OCI-LY1 (cell line): ENCODE results near the gene ANP32E.

Experiments used
- H2AFZ ChIP-seq: fragments of 200-600 bp; sonication (generic), shearing (Covaris generic); 2 replicates; pipeline ENCODE4 v1.6.0; 2014; ENCODE audit warnings: antibody characterized with exemption, mild to moderate bottlenecking, low read length
- H3F3A ChIP-seq: fragments of 200-600 bp; sonication (generic), shearing (Covaris generic); 2 replicates; pipeline ENCODE4 v1.6.0; 2014; ENCODE audit warnings: mild to moderate bottlenecking, antibody characterized with exemption, low read length, moderate library complexity; ENCODE audit not compliant: insufficient read depth
- H3K27ac ChIP-seq: fragments of 200-600 bp; sonication (generic); 2 replicates; pipeline ENCODE4 v1.5.1; 2014; ENCODE audit warnings: low read length, mixed run types, mild to moderate bottlenecking, low read depth; ENCODE audit not compliant: poor library complexity, severe bottlenecking
- H3K27me3 ChIP-seq: fragments of 200-600 bp; sonication (generic); 2 replicates; pipeline ENCODE4 v1.6.0; 2014; ENCODE audit warnings: antibody characterized with exemption, mild to moderate bottlenecking, low read length, moderate library complexity; ENCODE audit not compliant: insufficient read depth
- H3K36me3 ChIP-seq: fragments of 200-600 bp; sonication (generic); 2 replicates; pipeline ENCODE4 v1.6.1; 2014; ENCODE audit warnings: mild to moderate bottlenecking, antibody characterized with exemption, low read length, moderate library complexity, mixed read lengths; ENCODE audit not compliant: insufficient read depth
- H3K4me1 ChIP-seq: fragments of 200-600 bp; sonication (generic); 2 replicates; pipeline ENCODE4 v1.5.1; 2014; ENCODE audit warnings: mild to moderate bottlenecking, low read length, moderate library complexity; ENCODE audit not compliant: insufficient read depth, severe bottlenecking
- H3K4me2 ChIP-seq: fragments of 200-600 bp; sonication (generic), shearing (Covaris generic); 2 replicates; pipeline ENCODE4 v1.6.1; 2014; ENCODE audit warnings: low read length
- H3K4me3 ChIP-seq: fragments of 200-600 bp; sonication (generic); 2 replicates; pipeline ENCODE4 v1.5.1; 2014; ENCODE audit warnings: low read length, low read depth, mild to moderate bottlenecking, mixed read lengths; ENCODE audit not compliant: poor library complexity, severe bottlenecking
- H3K79me2 ChIP-seq: fragments of 200-600 bp; shearing (Covaris generic); 2 replicates; pipeline ENCODE4 v1.6.1; 2016; ENCODE audit warnings: mixed run types, low read length, mixed read lengths; ENCODE audit not compliant: insufficient read depth
- H3K9ac ChIP-seq: fragments of 200-600 bp; sonication (generic), shearing (Covaris generic); 2 replicates; pipeline ENCODE4 v1.6.1; 2014; ENCODE audit warnings: mild to moderate bottlenecking, low read length, mixed read lengths
- H3K9me2 ChIP-seq: fragments of 200-600 bp; sonication (generic), shearing (Covaris generic); 2 replicates; pipeline ENCODE4 v1.6.1; 2014; ENCODE audit warnings: low read depth, mild to moderate bottlenecking, low read length, mixed read lengths
- H3K9me3 ChIP-seq: fragments of 200-600 bp; shearing (Covaris generic); 2 replicates; pipeline ENCODE4 v1.6.1; 2014; ENCODE audit warnings: low read length, mixed read lengths
- H4K20me1 ChIP-seq: fragments of 200-600 bp; sonication (generic), shearing (Covaris generic); 2 replicates; pipeline ENCODE4 v1.6.0; 2016; ENCODE audit warnings: mild to moderate bottlenecking, low read length; ENCODE audit not compliant: insufficient read depth
- CTCF ChIP-seq: fragments of 200-600 bp; sonication (generic), shearing (Covaris generic); IDR thresholded peaks from 2 replicates; pipeline ENCODE4 v1.5.1; 2017; ENCODE audit warnings: mild to moderate bottlenecking, antibody characterized with exemption, low read length, moderate library complexity, mixed read lengths
- EZH2 ChIP-seq: fragments of 200-600 bp; sonication (generic), shearing (Covaris generic); IDR thresholded peaks from 2 replicates; pipeline ENCODE4 v1.8.0; 2017; ENCODE audit warnings: borderline replicate concordance, mixed run types, mild to moderate bottlenecking, antibody characterized with exemption, low read length, moderate library complexity, mixed read lengths

Gene ANP32E

GRCh38 chr1:150226486-150226885 is 9.4 kb downstream of the ANP32E start:
- Histone ChIP-seq H3K9ac (no peak overlapping the region), H3K4me1 (no peaks in the 10 kb centered on the region), H3K9me3 (no peaks in the 10 kb centered on the region), H3K9me2 (no peaks in the 10 kb centered on the region), H3K4me2 (no peak overlapping the region), H3K4me3 (no peak overlapping the region), H3K36me3 (peaks cover 80% of the 10 kb centered on the region), H3K79me2 (peaks cover 6% of the 10 kb centered on the region; the same call in 1 of the 2 replicates), H3K27me3 (no peaks in the 10 kb centered on the region), H4K20me1 (no peaks in the 10 kb centered on the region), H3F3A (no peaks in the 10 kb centered on the region), H2AFZ (no peak overlapping the region), H3K27ac (no peak overlapping the region)
- TF ChIP-seq CTCF (no peak), EZH2 (no peak)

GRCh38 chr1:150225546-150225945 is 10.4 kb downstream of the ANP32E start:
- peaks cover 78% of the 10 kb centered on the region for H3K36me3 ChIP-seq
- H3K9ac ChIP-seq: no peak overlapping the region
- H3K4me3 ChIP-seq: no peak overlapping the region
- no peaks in the 10 kb centered on the region for H3K9me3 ChIP-seq
- TF ChIP-seq EZH2: no peak
- TF ChIP-seq CTCF: no peak
- no peaks in the 10 kb centered on the region for H4K20me1 ChIP-seq
- H3F3A ChIP-seq: no peaks in the 10 kb centered on the region
- H3K79me2 ChIP-seq: 0 out of 2 replicates have a peak, but pooled peaks cover 5% of the 10 kb centered on the region
- no peaks in the 10 kb centered on the region for H3K4me1 ChIP-seq
- no peak overlapping the region for H3K27ac ChIP-seq
- no peak overlapping the region for H2AFZ ChIP-seq
- H3K9me2 ChIP-seq: no peaks in the 10 kb centered on the region
- no peaks in the 10 kb centered on the region for H3K27me3 ChIP-seq
- H3K4me2 ChIP-seq: no peak overlapping the region

- Histone ChIP-seq H3K9me3 (no peaks in the 10 kb centered on the region), H3F3A (no peaks in the 10 kb centered on the region), H4K20me1 (no peaks in the 10 kb centered on the region), H3K4me3 (no peak overlapping the region), H3K4me2 (no peak overlapping the region), H2AFZ (no peak overlapping the region), H3K36me3 (peaks cover 78% of the 10 kb centered on the region), H3K79me2 (no peaks in the 10 kb centered on the region), H3K9me2 (no peaks in the 10 kb centered on the region), H3K27ac (no peak overlapping the region), H3K9ac (no peak overlapping the region), H3K27me3 (no peaks in the 10 kb centered on the region), H3K4me1 (no peaks in the 10 kb centered on the region)
- TF ChIP-seq CTCF (no peak), EZH2 (no peak)
Observed at GRCh38 chr1:150224983-150225382, 10.9 kb downstream of the ANP32E start.
